GM23248 (cell line): ENCODE measurements around the gene PJA2. TPM values are rescaled to one million over a fixed set of nuclear protein-coding genes. Genes with fewer than 3 reads are reported as not detected.

Experiments used
- DNase-seq: peaks from one replicate; pipeline ENCODE4 v3.0.0-alpha.2; 2015
- H2AFZ ChIP-seq: fragments of 200-600 bp; sonication (generic); 2 replicates; pipeline ENCODE4 v1.6.1; 2016; ENCODE audit warnings: antibody characterized with exemption
- H3F3A ChIP-seq: fragments of 200-600 bp; sonication (generic); 2 replicates; pipeline ENCODE4 v1.6.1; 2016; ENCODE audit warnings: mild to moderate bottlenecking, antibody characterized with exemption, mixed run types; ENCODE audit not compliant: insufficient read depth
- H3K27ac ChIP-seq: fragments of 200-600 bp; sonication (generic); 2 replicates; pipeline ENCODE4 v1.5.1; 2016; ENCODE audit warnings: mild to moderate bottlenecking
- H3K27me3 ChIP-seq: fragments of 200-600 bp; sonication (generic); replicated peaks from 2 replicates; pipeline ENCODE4 v1.6.1; 2016; ENCODE audit warnings: mild to moderate bottlenecking; ENCODE audit not compliant: insufficient read depth
- H3K36me3 ChIP-seq: fragments of 200-600 bp; sonication (generic); 2 replicates; pipeline ENCODE4 v1.6.1; 2016; ENCODE audit warnings: low read depth, mild to moderate bottlenecking
- H3K4me1 ChIP-seq: fragments of 200-600 bp; sonication (generic); 2 replicates; pipeline ENCODE4 v1.6.1; 2016; ENCODE audit warnings: mild to moderate bottlenecking; ENCODE audit not compliant: insufficient read depth
- H3K4me2 ChIP-seq: fragments of 200-600 bp; sonication (generic); one replicate; pipeline ENCODE4 v1.6.1; 2016; ENCODE audit warnings: mild to moderate bottlenecking; ENCODE audit not compliant: unreplicated experiment
- H3K4me3 ChIP-seq: fragments of 200-600 bp; sonication (generic); 2 replicates; pipeline ENCODE4 v1.5.1; 2016; ENCODE audit warnings: mild to moderate bottlenecking
- H3K79me2 ChIP-seq: fragments of 200-600 bp; sonication (generic); 2 replicates; pipeline ENCODE4 v1.6.1; 2016; ENCODE audit warnings: mild to moderate bottlenecking; ENCODE audit not compliant: insufficient read depth
- H3K9ac ChIP-seq: fragments of 200-600 bp; sonication (generic); 2 replicates; pipeline ENCODE4 v1.6.1; 2016; ENCODE audit warnings: mild to moderate bottlenecking
- H3K9me2 ChIP-seq: fragments of 200-600 bp; sonication (generic); 2 replicates; pipeline ENCODE4 v1.6.1; 2016; ENCODE audit warnings: mixed run types, mild to moderate bottlenecking, moderate library complexity; ENCODE audit not compliant: insufficient read depth
- H3K9me3 ChIP-seq: fragments of 200-600 bp; sonication (generic); one replicate; pipeline ENCODE4 v1.6.1; 2017; ENCODE audit warnings: low read depth
- H4K20me1 ChIP-seq: fragments of 200-600 bp; sonication (generic); 2 replicates; pipeline ENCODE4 v1.6.0; 2016; ENCODE audit not compliant: insufficient read depth
- EZH2 ChIP-seq: fragments of 200-600 bp; sonication (generic); IDR thresholded peaks from 2 replicates; pipeline ENCODE4 v1.6.1; 2018; ENCODE audit warnings: antibody characterized with exemption, mild to moderate bottlenecking; ENCODE audit not compliant: insufficient read depth, poor library complexity, severe bottlenecking
- EZH2phosphoT487 ChIP-seq: fragments of 200-600 bp; sonication (generic); IDR thresholded peaks from 2 replicates; pipeline ENCODE4 v1.6.1; 2018; ENCODE audit warnings: antibody characterized with exemption, moderate library complexity, mild to moderate bottlenecking, low read depth; ENCODE audit not compliant: insufficient read depth
- WGBS, 2 experiments: methylation state at CpG; one replicate each; pipeline ENCODE4 v1.1.6; 2015 to 2017; ENCODE audit warnings: low lambda C conversion rate in 2 of 2, low coverage in 1 of 2; ENCODE audit errors: missing lambda C conversion rate in 2 of 2; 5-methylcytosine and 5-hydroxymethylcytosine counted together
- in situ Hi-C: fragments of 300-500 bp; cut with MboI; formaldehyde crosslinking; loops from 2 replicates; pipeline ENCODE4 v1.15.0; 2020
- polyA plus RNA-seq: library from polyadenylated mRNA; unstranded; fragments of >200 nt; fragmentation: Nextera tagmentation; extraction: Ambion mirVana; gene quantifications from 2 replicates; pipeline ENCODE4 v1.2.1, GENCODE V29; 2016
- total RNA-seq: library from RNA; depleted of rRNA; stranded (reverse); fragments of >200 nt; shearing (Covaris generic); gene quantifications from 2 replicates; pipeline ENCODE4 v1.2.3, GENCODE V29; 2014

PJA2 gene
- total and polyA plus RNA-seq, 2 experiments from 2014 or later: 76.4 to 95.3 TPM

DNA sequence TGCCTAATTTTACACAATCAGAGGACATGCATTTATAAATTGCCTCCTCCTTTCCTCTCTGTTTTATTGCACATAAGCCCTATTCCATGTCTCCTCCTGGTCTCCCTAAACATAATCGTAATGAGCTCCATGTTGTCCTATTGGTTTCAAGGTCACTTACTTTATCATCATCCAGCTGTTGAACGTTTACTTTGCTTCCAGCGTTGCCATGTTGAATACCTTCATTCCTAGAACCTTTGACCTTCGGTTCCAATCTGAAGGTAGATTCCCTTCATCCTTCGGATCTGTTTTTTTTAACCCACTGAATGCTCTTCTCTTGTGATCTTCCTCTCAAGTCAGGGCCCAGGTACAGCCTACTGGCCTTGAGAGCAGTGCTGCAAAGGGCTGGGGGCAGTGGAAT is 84.3 kb downstream of the PJA2 start:
- peaks cover 23% of the 10 kb centered on the region for H3F3A ChIP-seq
- no peaks in the 10 kb centered on the region for H3K79me2 ChIP-seq
- WGBS, 2 experiments: 82 to 86% methylated on average over 5 of the region's 5 CpGs
- H3K9me2 ChIP-seq: no peaks in the 10 kb centered on the region
- no peak overlapping the region for H3K4me3 ChIP-seq
- H3K4me2 ChIP-seq: no peak overlapping the region
- peaks cover 23% of the 10 kb centered on the region for H3K4me1 ChIP-seq
- H3K36me3 ChIP-seq: no peaks in the 10 kb centered on the region
- H3K27me3 ChIP-seq: no peaks in the 10 kb centered on the region
- DNase-seq: no peak
- H3K9ac ChIP-seq: no peak overlapping the region
- H2AFZ ChIP-seq: no peak overlapping the region
- no peak for TF ChIP-seq EZH2
- no peak for TF ChIP-seq EZH2phosphoT487
- in situ Hi-C loops: no loop called here
- H4K20me1 ChIP-seq: no peaks in the 10 kb centered on the region
- no peaks in the 10 kb centered on the region for H3K9me3 ChIP-seq
- no peak overlapping the region for H3K27ac ChIP-seq

DNA sequence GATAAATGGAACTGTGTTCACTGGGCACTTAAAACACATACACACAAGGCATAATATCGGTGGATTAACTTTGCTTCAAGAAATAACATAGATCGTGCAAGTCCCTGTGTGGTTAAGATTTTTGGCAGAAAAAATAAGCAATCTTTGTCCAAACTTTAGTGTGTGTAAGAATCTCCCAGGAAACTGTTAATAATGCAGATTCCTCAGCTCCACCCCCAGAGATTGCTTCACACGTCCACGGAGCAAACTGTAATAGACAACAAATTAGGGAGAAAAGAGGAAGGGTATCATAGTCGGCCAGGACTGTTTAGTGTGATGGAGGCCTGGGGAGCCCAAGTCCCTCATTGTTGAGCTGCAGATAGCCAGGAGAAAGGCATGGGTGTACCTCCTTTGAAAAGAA is 84.8 kb downstream of the PJA2 start:
- Histone ChIP-seq H3K9me2 (no peaks in the 10 kb centered on the region), H3K27me3 (no peaks in the 10 kb centered on the region), H4K20me1 (no peaks in the 10 kb centered on the region), H3K9ac (no peak overlapping the region), H3K4me3 (no peak overlapping the region), H3F3A (peaks cover 18% of the 10 kb centered on the region), H3K4me1 (peaks cover 18% of the 10 kb centered on the region), H2AFZ (no peak overlapping the region), H3K4me2 (no peak overlapping the region), H3K36me3 (no peaks in the 10 kb centered on the region), H3K27ac (no peak overlapping the region), H3K9me3 (no peaks in the 10 kb centered on the region), H3K79me2 (no peaks in the 10 kb centered on the region)
- no peak for TF ChIP-seq EZH2phosphoT487
- no peak for TF ChIP-seq EZH2
- no peak for DNase-seq
- WGBS, 2 experiments: 68% methylated on average over 5 of the region's 5 CpGs
- in situ Hi-C loops: no loop called here

GRCh38 chr5:109324351-109324750 is 85.4 kb downstream of the PJA2 start:
- 91 to 95% methylated on average over 7 of the region's 7 CpGs for WGBS, 2 experiments
- peaks cover 12% of the 10 kb centered on the region for H3F3A ChIP-seq

DNA sequence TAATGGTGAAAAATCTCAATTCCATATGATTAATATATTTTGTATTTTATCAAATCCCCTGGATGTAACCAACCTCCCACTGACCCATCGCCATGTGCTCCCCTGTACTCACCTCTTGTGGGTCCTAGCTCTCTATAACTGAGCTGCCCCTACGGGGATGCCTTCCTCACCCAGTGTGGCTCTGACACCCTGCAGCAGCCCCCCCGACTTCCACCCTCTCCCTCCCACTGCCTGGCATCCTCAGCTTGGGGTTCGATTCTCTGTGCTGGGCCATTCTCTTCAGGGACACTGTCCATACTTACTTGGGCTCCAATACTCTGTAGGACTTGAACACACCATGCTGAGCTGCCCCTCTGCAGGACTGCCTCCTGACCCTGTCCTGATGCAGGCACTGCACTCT is 87.1 kb downstream of the PJA2 start:
- H3K27ac ChIP-seq: no peak overlapping the region
- H4K20me1 ChIP-seq: no peaks in the 10 kb centered on the region
- H3K36me3 ChIP-seq: no peaks in the 10 kb centered on the region
- no peak overlapping the region for H3K9ac ChIP-seq
- H3K27me3 ChIP-seq: no peaks in the 10 kb centered on the region
- no peak for TF ChIP-seq EZH2phosphoT487
- TF ChIP-seq EZH2: no peak
- H3K4me1 ChIP-seq: no peaks in the 10 kb centered on the region
- 91 to 98% methylated on average over 4 of the region's 4 CpGs for WGBS, 2 experiments
- H3K9me3 ChIP-seq: no peaks in the 10 kb centered on the region
- H3K4me2 ChIP-seq: no peak overlapping the region
- no peaks in the 10 kb centered on the region for H3F3A ChIP-seq
- no peak overlapping the region for H3K4me3 ChIP-seq
- H3K9me2 ChIP-seq: no peaks in the 10 kb centered on the region
- no peak for DNase-seq
- H3K79me2 ChIP-seq: no peaks in the 10 kb centered on the region
- no peak overlapping the region for H2AFZ ChIP-seq
- in situ Hi-C loops: no loop called here

More at GRCh38 chr5:109324351-109324750, 85.4 kb downstream of the PJA2 start:
- Histone ChIP-seq H3K9ac (no peak overlapping the region), H3K27ac (no peak overlapping the region), H3K9me3 (no peaks in the 10 kb centered on the region), H3K4me1 (peaks cover 12% of the 10 kb centered on the region), H3K27me3 (no peaks in the 10 kb centered on the region), H3K4me3 (no peak overlapping the region), H3K36me3 (no peaks in the 10 kb centered on the region), H2AFZ (no peak overlapping the region), H3K79me2 (no peaks in the 10 kb centered on the region), H3K4me2 (no peak overlapping the region), H3K9me2 (no peaks in the 10 kb centered on the region), H4K20me1 (no peaks in the 10 kb centered on the region)
- TF ChIP-seq EZH2: no peak
- no peak for TF ChIP-seq EZH2phosphoT487
- no peak for DNase-seq
- in situ Hi-C loops: no loop called here

GRCh38 chr5:109319351-109319750 is 90.4 kb downstream of the PJA2 start:
- Histone ChIP-seq H3K27ac (no peak overlapping the region), H3K4me1 (peaks cover 8% of the 10 kb centered on the region; the same call in 1 of the 2 replicates), H3K9ac (no peak overlapping the region), H4K20me1 (no peaks in the 10 kb centered on the region), H3K9me3 (no peaks in the 10 kb centered on the region), H3K27me3 (no peaks in the 10 kb centered on the region), H3K4me2 (no peak overlapping the region), H3F3A (0 out of 2 replicates have a peak, but pooled peaks cover 5% of the 10 kb centered on the region), H3K79me2 (no peaks in the 10 kb centered on the region), H2AFZ (no peak overlapping the region), H3K9me2 (no peaks in the 10 kb centered on the region), H3K36me3 (no peaks in the 10 kb centered on the region), H3K4me3 (no peak overlapping the region)
- in situ Hi-C loops: no loop called here
- no peak for DNase-seq
- 82 to 83% methylated on average over 7 of the region's 7 CpGs for WGBS, 2 experiments
- TF ChIP-seq EZH2 (no peak), EZH2phosphoT487 (no peak)
